Tibial nerve (tissue), 4 donors: ENCODE data around the gene OXLD1. TPM values are rescaled to one million over a fixed set of nuclear protein-coding genes. Genes with fewer than 3 reads are reported as not detected.

ENCODE experiments used
- DNase-seq, 2 donors: peaks; one replicate each; pipeline ENCODE4 v3.0.0-alpha.2; 2019; ENCODE audit warnings: low spot score in 2 of 2
- H3K27ac ChIP-seq, 4 donors: fragments of 200-600 bp; sonication (generic) in 3 of 4; one replicate each; pipeline ENCODE4 v1.5.1; 2017 to 2019; ENCODE audit warnings: mild to moderate bottlenecking in 1 of 4
- H3K27me3 ChIP-seq, 2 donors: fragments of 200-600 bp; sonication (generic) in 1 of 2; one replicate each; pipeline versions ENCODE4 v1.5.1 to v1.6.0; 2017 to 2019
- H3K36me3 ChIP-seq, 3 donors: fragments of 200-600 bp; sonication (generic); one replicate each; pipeline ENCODE4 v1.5.1; 2018 to 2019
- H3K4me1 ChIP-seq, 4 donors: fragments of 200-600 bp; sonication (generic) in 3 of 4; one replicate each; pipeline ENCODE4 v1.5.1; 2017 to 2019
- H3K4me3 ChIP-seq, 4 donors: fragments of 200-600 bp; sonication (generic) in 3 of 4; one replicate each; pipeline ENCODE4 v1.5.1; 2017 to 2019; ENCODE audit warnings: mild to moderate bottlenecking in 1 of 4, moderate library complexity in 1 of 4
- H3K9me3 ChIP-seq, 4 donors: fragments of 200-600 bp; sonication (generic) in 3 of 4; one replicate each; pipeline ENCODE4 v1.5.1; 2017 to 2019
- CTCF ChIP-seq, 5 experiments: fragments of 200-600 bp in 3 of 5; fragments of 450-650 bp in 2 of 5; sonication (generic) in 3 of 5; IDR thresholded peaks; one replicate each; pipeline ENCODE4 v1.5.1; 2016 to 2019; ENCODE audit warnings: antibody characterized with exemption in 5 of 5, mild to moderate bottlenecking in 3 of 5, moderate library complexity in 2 of 5
- EP300 ChIP-seq, 2 donors: sonication (generic); formaldehyde crosslinking; IDR thresholded peaks; one replicate each; pipeline ENCODE4 v1.6.1; 2017; ENCODE audit warnings: antibody characterized with exemption in 2 of 2, mild to moderate bottlenecking in 1 of 2
- POLR2A ChIP-seq, 2 donors: fragments of 450-650 bp; IDR thresholded peaks; one replicate each; pipeline ENCODE4 v1.6.1; 2017; ENCODE audit warnings: antibody characterized with exemption in 2 of 2, mild to moderate bottlenecking in 2 of 2, moderate library complexity in 2 of 2
- WGBS, 2 donors: methylation state at CpG; one replicate each; pipeline ENCODE4 v1.1.5; 2018; 5-methylcytosine and 5-hydroxymethylcytosine counted together
- total RNA-seq, 4 donors: library from RNA; depleted of rRNA; stranded (reverse); fragments of >200 nt; gene quantifications; one replicate each; pipeline ENCODE4 v1.1.0, GENCODE V29; 2016

Gene OXLD1
- total RNA-seq, 4 donors from 2014 or later = 31.4 to 38.1 (median 35.8) TPM

- Histone ChIP-seq H3K4me1 (no peaks in the 10 kb centered on the region), H3K27me3 (no peaks in the 10 kb centered on the region), H3K36me3 (peaks cover 10 to 99% (median 33%) of the 10 kb centered on the region in 3 donors), H3K9me3 (no peaks in the 10 kb centered on the region), H3K27ac (no peak overlapping the region), H3K4me3 (no peak overlapping the region)
- WGBS, 2 donors = 60 to 85% methylated on average over 4 of the region's 6 CpGs
- DNase-seq = no peak
- no peak for TF ChIP-seq EP300 (IDR thresholded peaks at IDR 0.05)
- no peak for TF ChIP-seq CTCF (IDR thresholded peaks at IDR 0.05)
- no peak for TF ChIP-seq POLR2A (IDR thresholded peaks at IDR 0.05)
Measured at GRCh38 chr17:81695211-81695610, 28.8 kb upstream of the OXLD1 start.

GRCh38 chr17:81694810-81695209, 28.4 kb upstream of the OXLD1 start:
- Histone ChIP-seq H3K36me3 (peaks cover 10 to 100% (median 33%) of the 10 kb centered on the region in 3 donors), H3K27me3 (no peaks in the 10 kb centered on the region), H3K27ac (no peak overlapping the region), H3K9me3 (no peaks in the 10 kb centered on the region), H3K4me1 (no peaks in the 10 kb centered on the region), H3K4me3 (no peak overlapping the region)
- no peak for TF ChIP-seq EP300 (IDR thresholded peaks at IDR 0.05)
- TF ChIP-seq CTCF (IDR thresholded peaks at IDR 0.05) = no peak
- no peak for TF ChIP-seq POLR2A (IDR thresholded peaks at IDR 0.05)
- no peak for DNase-seq
- 93% methylated on average over 18 to 19 of the region's 19 CpGs for WGBS, 2 donors

- Histone ChIP-seq H3K4me1 (no peaks in the 10 kb centered on the region), H3K27ac (no peak overlapping the region), H3K27me3 (no peaks in the 10 kb centered on the region), H3K4me3 (no peak overlapping the region), H3K36me3 (peaks cover 10 to 100% (median 39%) of the 10 kb centered on the region in 3 donors), H3K9me3 (no peaks in the 10 kb centered on the region)
- WGBS, 2 donors = 86 to 93% methylated on average over 11 to 35 of the region's 35 CpGs
- TF ChIP-seq CTCF (IDR thresholded peaks at IDR 0.05) (no peak), EP300 (IDR thresholded peaks at IDR 0.05) (no peak), POLR2A (IDR thresholded peaks at IDR 0.05) (no peak)
- no peak for DNase-seq
Measured at GRCh38 chr17:81693509-81694210, 27.3 kb upstream of the OXLD1 start.

GRCh38 chr17:81691608-81692007, 25.2 kb upstream of the OXLD1 start:
- peaks cover 0 to under 1% (median 0%) of the 10 kb centered on the region in 4 donors for H3K4me1 ChIP-seq
- no peaks in the 10 kb centered on the region for H3K9me3 ChIP-seq
- H3K36me3 ChIP-seq = peaks cover 10 to 100% (median 53%) of the 10 kb centered on the region in 3 donors
- TF ChIP-seq CTCF (IDR thresholded peaks at IDR 0.05) (no peak), EP300 (IDR thresholded peaks at IDR 0.05) (no peak), POLR2A (IDR thresholded peaks at IDR 0.05) (no peak)
- no peaks in the 10 kb centered on the region for H3K27me3 ChIP-seq
- H3K4me3 ChIP-seq = no peak overlapping the region
- no peak for DNase-seq
- H3K27ac ChIP-seq = no peak overlapping the region
- WGBS, 2 donors = 94 to 95% methylated on average over 20 of the region's 20 CpGs

GRCh38 chr17:81691196-81691595, 24.8 kb upstream of the OXLD1 start:
- no peaks in the 10 kb centered on the region for H3K27me3 ChIP-seq
- peaks cover 0 to 5% (median 0%) of the 10 kb centered on the region in 4 donors for H3K4me1 ChIP-seq
- no peak overlapping the region for H3K27ac ChIP-seq
- H3K9me3 ChIP-seq = no peaks in the 10 kb centered on the region
- H3K36me3 ChIP-seq = peaks cover 8 to 100% (median 53%) of the 10 kb centered on the region in 3 donors
- no peak overlapping the region for H3K4me3 ChIP-seq
- 88 to 92% methylated on average over 14 to 18 of the region's 18 CpGs for WGBS, 2 donors
- TF ChIP-seq CTCF (IDR thresholded peaks at IDR 0.05) (no peak), EP300 (IDR thresholded peaks at IDR 0.05) (no peak), POLR2A (IDR thresholded peaks at IDR 0.05) (no peak)
- DNase-seq = no peak
